ENCODE results near the gene ZBTB25. TPM values are rescaled to one million over a fixed set of nuclear protein-coding genes. Genes with fewer than 3 reads are reported as not detected.

ZBTB25 gene
- total RNA-seq, 3 donors from 2014 or later, result 12.3 to 15.7 (median 14.4) TPM

DNA sequence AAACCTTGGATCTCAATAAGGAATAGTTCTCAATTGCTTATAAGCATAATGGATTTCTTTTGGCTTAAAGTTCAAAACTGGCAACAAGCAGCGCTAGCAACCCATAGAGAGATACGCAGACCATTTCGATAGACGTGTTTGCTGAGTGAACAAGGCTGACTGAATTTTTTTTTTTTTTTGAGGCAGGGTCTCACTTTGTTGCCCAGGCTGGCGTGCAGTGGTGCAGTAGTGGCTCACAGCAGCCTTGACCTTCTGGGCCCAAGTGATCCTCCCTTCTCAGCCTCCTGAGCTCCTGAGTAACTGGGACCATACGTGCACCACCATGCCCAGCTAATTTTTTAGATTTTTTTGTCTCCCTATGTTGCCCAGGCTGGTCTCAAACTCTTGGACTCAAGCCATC is 39.8 kb downstream of the ZBTB25 start:
- no peak for DNase-seq (ENCODE audit: low spot score in 2 of 2)
- TF ChIP-seq, protein P1, sequence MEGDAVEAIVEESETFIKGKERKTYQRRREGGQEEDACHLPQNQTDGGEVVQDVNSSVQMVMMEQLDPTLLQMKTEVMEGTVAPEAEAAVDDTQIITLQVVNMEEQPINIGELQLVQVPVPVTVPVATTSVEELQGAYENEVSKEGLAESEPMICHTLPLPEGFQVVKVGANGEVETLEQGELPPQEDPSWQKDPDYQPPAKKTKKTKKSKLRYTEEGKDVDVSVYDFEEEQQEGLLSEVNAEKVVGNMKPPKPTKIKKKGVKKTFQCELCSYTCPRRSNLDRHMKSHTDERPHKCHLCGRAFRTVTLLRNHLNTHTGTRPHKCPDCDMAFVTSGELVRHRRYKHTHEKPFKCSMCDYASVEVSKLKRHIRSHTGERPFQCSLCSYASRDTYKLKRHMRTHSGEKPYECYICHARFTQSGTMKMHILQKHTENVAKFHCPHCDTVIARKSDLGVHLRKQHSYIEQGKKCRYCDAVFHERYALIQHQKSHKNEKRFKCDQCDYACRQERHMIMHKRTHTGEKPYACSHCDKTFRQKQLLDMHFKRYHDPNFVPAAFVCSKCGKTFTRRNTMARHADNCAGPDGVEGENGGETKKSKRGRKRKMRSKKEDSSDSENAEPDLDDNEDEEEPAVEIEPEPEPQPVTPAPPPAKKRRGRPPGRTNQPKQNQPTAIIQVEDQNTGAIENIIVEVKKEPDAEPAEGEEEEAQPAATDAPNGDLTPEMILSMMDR (IDR thresholded peaks at IDR 0.05), result no peak
- TF ChIP-seq POLR2A (IDR thresholded peaks at IDR 0.05), result no peak
- intact Hi-C loops (cut with DNase I; ENCODE audit: low total_unique reads), result no loop called here
- Histone ChIP-seq H3K9me3 (no peaks in the 10 kb centered on the region), H3K36me3 (no peaks in the 10 kb centered on the region), H3K4me3 (no peak overlapping the region), H3K27ac (no peak overlapping the region), H3K4me1 (no peaks in the 10 kb centered on the region), H3K27me3 (no peaks in the 10 kb centered on the region)

DNA sequence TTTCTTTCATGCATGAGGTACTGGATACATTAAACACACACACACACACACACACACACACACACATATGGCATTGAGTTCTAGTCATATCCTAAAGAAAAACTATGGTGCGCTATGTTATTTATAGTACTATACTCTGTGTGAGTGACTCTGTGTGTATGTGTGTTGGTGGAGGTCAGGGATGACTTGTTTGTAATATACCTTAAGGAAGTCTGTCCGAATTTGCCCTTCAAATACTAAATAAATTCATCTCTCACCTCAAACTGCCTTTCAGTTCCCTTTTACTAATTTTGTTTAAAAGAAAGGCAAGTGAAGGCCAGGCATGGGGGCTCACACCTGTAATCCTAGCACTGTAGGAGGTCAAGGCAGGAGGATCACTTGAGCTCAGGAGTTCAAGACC is 40.4 kb downstream of the ZBTB25 start:
- Histone ChIP-seq H3K27ac (no peak overlapping the region), H3K36me3 (no peaks in the 10 kb centered on the region), H3K9me3 (no peaks in the 10 kb centered on the region), H3K4me1 (no peaks in the 10 kb centered on the region), H3K27me3 (no peaks in the 10 kb centered on the region), H3K4me3 (no peak overlapping the region)
- TF ChIP-seq POLR2A (IDR thresholded peaks at IDR 0.05) (no peak), POLR2AphosphoS5 (IDR thresholded peaks at IDR 0.05) (no peak)
- TF ChIP-seq, protein P1 (IDR thresholded peaks at IDR 0.05), result no peak
- intact Hi-C loops (cut with DNase I; ENCODE audit: low total_unique reads), result no loop called here
- no peak for DNase-seq (ENCODE audit: low spot score in 2 of 2)

DNA sequence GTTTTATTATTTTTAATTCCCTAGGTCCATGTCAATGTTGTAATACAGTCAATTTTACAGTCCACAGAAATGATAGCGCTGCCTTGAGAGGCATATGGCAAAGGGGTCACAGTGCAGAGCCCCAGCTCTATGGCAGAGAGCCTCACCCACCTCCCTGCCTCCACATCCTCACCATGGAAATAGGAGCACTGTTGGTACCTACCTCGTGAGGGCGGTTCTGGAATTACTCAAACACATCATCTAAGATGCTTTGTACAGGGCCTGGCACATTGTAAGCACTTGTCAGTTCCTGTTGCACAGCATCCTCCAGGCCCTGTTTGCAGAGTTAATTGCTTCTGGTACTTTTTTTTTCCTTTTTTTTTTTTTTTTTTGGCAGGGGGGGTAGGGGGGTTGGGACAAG is 42.4 kb downstream of the ZBTB25 start:
- no peaks in the 10 kb centered on the region for H3K27me3 ChIP-seq
- no peak overlapping the region for H3K4me3 ChIP-seq
- H3K36me3 ChIP-seq, result no peaks in the 10 kb centered on the region
- TF ChIP-seq, protein P1 (IDR thresholded peaks at IDR 0.05), result no peak
- TF ChIP-seq POLR2A (IDR thresholded peaks at IDR 0.05) (no peak), POLR2AphosphoS5 (IDR thresholded peaks at IDR 0.05) (no peak)
- H3K4me1 ChIP-seq, result no peaks in the 10 kb centered on the region
- no peak overlapping the region for H3K27ac ChIP-seq
- no peaks in the 10 kb centered on the region for H3K9me3 ChIP-seq
- intact Hi-C loops (cut with DNase I; ENCODE audit: low total_unique reads), result no loop called here
- DNase-seq (ENCODE audit: low spot score in 2 of 2), result no peak

DNA sequence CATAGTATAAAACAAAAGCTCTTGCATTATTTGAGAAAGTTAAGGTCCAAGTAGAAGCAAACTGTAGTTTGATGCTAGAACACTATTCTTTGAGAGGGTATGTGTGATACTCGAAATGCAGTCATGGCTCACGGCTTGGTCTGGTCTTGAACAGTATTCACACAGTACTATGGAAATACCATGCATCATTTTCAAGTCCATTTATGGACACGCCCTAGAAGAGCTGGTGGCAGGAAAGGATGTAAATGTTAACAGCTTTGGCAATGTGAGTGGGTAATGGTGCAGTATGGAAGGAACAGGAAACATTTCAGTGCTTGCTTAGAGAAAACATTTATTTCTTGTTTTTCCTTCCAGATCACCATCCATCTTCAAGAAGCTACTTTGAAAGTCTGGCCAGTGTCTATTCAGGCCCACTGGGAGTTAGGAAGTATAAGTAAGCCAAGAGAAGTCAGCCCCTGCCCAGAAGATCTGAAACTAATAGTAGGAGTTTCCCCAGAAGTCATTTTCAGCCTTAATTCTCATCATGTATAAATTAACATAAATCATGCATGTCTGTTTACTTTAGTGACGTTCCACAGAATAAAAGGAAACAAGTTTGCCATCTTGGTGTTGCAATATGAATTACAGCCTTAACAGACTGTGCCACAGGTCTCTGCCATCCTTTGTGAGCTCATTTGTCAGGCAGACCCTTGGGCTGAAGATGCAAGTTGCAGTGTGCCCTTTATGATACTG is 44.1 kb downstream of the ZBTB25 start:
- H3K9me3 ChIP-seq, result no peaks in the 10 kb centered on the region
- H3K36me3 ChIP-seq, result no peaks in the 10 kb centered on the region
- DNase-seq (ENCODE audit: low spot score in 2 of 2), result no peak
- no peak overlapping the region for H3K4me3 ChIP-seq
- H3K4me1 ChIP-seq, result no peaks in the 10 kb centered on the region
- intact Hi-C loops (cut with DNase I; ENCODE audit: low total_unique reads), result no loop called here
- H3K27me3 ChIP-seq, result no peaks in the 10 kb centered on the region
- TF ChIP-seq POLR2A (IDR thresholded peaks at IDR 0.05), result no peak
- no peak for TF ChIP-seq POLR2AphosphoS5 (IDR thresholded peaks at IDR 0.05)
- TF ChIP-seq, protein P1 (IDR thresholded peaks at IDR 0.05), result no peak
- no peak overlapping the region for H3K27ac ChIP-seq

DNA sequence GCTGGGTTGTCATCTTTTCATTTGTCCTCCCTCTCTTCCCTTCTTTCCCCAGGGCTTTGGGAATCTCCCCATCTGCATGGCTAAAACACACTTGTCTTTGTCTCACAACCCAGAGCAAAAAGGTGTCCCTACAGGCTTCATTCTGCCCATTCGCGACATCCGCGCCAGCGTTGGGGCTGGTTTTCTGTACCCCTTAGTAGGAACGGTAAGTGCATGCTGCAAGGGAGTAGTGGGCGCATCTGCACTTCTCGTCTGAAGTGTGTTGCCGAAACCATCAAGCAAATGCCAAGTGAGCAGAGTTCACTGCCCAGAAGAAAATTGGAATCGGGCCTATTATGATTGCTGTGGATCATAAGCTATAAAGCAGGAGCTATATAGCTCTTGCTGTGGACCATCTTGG is 49.0 kb downstream of the ZBTB25 start:
- Histone ChIP-seq H3K27ac (no peak overlapping the region), H3K27me3 (no peaks in the 10 kb centered on the region), H3K36me3 (no peaks in the 10 kb centered on the region), H3K9me3 (no peaks in the 10 kb centered on the region), H3K4me1 (no peaks in the 10 kb centered on the region), H3K4me3 (no peak overlapping the region)
- TF ChIP-seq POLR2AphosphoS5 (IDR thresholded peaks at IDR 0.05) (no peak), POLR2A (IDR thresholded peaks at IDR 0.05) (no peak)
- TF ChIP-seq, protein P1 (IDR thresholded peaks at IDR 0.05), result no peak
- DNase-seq (ENCODE audit: low spot score in 2 of 2), result no peak
- intact Hi-C loops (cut with DNase I; ENCODE audit: low total_unique reads), result no loop called here
